ENCODE results near the gene KIF5C.
"Not testable (repeated sequence)": the region's sequence is repeated elsewhere in the genome, so short reads cannot be mapped to it uniquely, and the experiment has no call there.

The KIF5C gene

GRCh38 chr2:148874868-148875341 is at the start of gene KIF5C:
KIF5C (plus strand) TSS chr2:148875227; CDS start chr2:148875618, 391 bp downstream.
- in situ Hi-C loops (cut with MboI; ENCODE audit: low sequenced_read_pairs) = no loop called here

DNA sequence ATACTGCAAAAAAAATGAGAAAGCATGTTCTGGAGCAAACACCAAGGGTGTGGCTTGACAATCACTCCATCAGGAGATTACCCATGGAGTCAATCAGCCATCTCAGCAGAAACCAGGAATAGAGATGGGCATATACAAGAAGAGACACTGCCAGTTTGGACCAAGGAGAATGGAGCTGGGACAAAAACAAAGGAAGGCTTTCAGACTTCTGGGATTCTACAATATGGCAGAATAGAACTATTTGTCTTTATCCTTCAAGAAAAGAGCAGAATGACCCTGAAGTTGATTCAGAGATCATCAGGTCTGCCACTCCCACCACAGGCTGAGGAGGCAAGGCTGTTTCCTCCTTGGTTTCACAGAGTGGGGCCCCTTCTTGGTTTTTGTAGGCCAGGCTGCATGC is 48.2 kb upstream of the KIF5C start:
- in situ Hi-C loops (cut with MboI; ENCODE audit: low sequenced_read_pairs) = no loop called here

DNA sequence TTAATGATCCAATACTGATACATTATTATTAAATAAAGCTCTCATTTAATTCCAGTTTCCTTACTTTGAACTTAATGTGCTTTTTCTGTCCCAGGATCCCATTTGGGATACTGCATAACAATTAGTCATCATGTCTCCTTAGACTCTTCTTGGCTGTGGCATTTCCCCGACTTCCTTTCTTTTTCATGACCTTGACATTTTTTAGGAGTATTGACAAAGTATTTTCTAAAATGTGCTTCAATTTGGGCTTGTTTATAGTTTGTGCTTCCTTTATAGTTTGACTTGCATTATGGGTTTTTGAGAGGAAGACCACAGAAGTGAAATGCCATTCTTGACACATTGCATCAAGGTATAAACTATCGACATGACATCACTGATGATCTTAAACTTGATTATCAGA is 46.1 kb upstream of the KIF5C start:
- in situ Hi-C loops (cut with MboI; ENCODE audit: low sequenced_read_pairs) = no loop called here

- in situ Hi-C loops (cut with MboI; ENCODE audit: low sequenced_read_pairs) = no loop called here
Measured at GRCh38 chr2:148829618-148830017, 45.4 kb upstream of the KIF5C start.

DNA sequence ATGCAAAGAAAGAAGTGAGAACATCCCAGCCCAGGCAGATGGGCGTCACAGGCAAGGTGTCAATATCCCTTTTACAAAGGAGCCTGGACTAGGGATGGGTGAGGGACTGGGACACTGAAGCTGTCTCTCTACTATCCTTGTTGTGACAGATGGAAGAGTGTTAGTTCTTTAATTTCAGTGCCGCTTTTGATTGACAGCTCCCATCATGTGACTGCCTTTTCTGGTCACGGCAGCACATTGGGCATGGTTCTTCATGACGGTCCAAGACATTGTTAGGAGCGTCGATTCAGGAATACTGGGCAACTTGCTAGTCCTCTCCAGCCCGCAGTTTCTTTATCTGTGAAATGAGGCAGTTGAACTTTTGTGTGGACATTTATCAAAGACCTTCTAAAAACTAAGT is 42.4 kb upstream of the KIF5C start:
- in situ Hi-C loops (cut with MboI; ENCODE audit: low sequenced_read_pairs) = no loop called here

DNA sequence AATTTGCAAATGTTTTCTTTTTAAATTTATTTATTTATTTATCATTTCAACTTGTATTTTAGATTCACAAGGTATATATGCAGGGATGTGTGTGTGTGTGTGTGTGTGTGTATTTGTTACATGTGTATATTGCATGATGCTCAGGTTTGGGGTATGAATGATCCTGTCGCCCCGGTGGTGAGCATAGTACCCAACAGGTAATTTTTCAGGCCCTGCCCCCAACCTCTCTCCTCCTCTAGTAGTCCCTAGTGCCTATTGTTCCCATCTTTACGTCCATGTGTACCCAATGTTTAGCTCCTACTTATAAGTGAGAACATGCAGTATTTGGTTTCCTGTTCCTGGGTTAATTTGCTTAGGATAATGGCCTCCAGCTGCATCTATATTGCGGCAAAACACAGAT is 33.0 kb upstream of the KIF5C start:
- in situ Hi-C loops (cut with MboI; ENCODE audit: low sequenced_read_pairs) = no loop called here

DNA sequence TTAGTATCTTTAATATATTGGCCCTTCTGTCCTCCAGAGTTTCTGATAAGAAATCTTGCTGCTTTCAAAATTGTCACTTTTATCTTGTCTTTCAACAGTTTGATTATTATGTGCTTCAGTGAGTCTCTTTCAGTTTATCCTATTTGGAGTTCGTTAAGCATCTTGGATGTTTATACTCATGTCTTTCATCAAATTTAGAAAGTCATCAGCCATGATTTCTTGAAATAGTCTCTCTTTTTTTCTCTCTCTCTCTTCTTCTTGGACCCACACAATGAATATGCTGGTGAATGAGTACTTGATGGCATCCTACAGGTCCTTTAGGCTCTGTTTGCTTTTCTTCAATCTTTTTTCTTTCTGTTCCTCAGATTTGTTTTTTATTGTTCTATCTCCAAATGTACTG is 26.9 kb upstream of the KIF5C start:
- in situ Hi-C loops (cut with MboI; ENCODE audit: low sequenced_read_pairs) = no loop called here

DNA sequence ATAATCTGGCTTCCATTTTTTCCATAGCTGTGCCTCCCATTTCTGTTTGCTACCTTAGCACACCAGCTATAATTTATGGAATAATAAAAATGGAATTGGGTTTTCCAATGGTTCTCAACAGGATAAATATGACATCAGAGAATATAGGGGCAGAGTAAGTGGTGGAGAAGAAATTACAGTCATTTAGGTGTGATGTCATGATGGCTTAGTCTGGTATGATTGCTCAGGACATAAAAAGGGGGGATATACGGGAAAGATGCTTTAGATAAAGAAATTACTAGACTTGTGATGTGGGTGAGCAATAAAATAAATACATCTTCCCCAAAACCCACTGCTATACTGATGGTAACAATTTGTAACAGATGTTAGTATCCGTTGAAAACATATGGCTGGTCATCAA is 21.6 kb upstream of the KIF5C start:
- in situ Hi-C loops (cut with MboI; ENCODE audit: low sequenced_read_pairs) = no loop called here

DNA sequence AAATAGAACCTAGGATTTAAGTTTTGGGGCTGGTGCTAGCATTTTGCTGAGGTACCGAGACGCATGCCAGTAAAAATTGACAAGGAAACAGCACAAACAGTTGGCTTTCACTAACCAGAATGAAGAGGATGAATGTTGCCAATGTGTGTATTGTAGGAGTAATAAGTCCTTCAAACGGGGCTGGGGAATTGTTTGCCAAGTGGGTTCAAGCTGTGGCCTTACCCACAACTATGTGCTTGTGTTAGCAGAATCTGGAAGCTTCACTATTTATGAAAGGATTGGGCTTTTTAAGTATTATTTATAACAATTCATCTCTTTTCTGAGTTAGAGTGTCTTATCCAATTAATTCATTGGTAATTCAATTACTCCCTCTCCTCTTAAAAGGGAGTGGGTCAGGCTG is 15.0 kb upstream of the KIF5C start:
- in situ Hi-C loops (cut with MboI; ENCODE audit: low sequenced_read_pairs) = no loop called here

GRCh38 chr2:148861367-148861766 is 13.7 kb upstream of the KIF5C start:
- in situ Hi-C loops (cut with MboI; ENCODE audit: low sequenced_read_pairs) = no loop called here

DNA sequence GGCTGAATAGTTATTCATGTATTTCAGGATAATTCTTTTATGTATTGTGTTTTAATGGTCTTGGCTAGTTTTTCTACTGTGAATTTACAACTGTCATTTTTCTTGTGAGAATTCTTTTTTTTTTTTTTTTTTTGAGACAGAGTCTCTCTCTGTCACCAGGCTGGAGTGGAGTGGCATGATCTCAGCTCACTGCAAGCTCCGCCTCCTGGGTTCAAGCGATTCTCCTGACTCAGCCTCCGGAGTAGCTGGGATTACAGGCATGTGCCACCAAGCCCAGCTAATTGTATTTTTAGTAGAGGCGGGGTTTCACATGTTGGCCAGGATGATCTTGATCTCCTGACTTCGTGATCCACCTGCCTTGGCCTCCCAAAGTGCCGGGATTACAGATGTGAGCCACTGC is 12.5 kb upstream of the KIF5C start:
- in situ Hi-C loops (cut with MboI; ENCODE audit: low sequenced_read_pairs) = not testable (repeated sequence)

GRCh38 chr2:148865512-148865911 is 9.5 kb upstream of the KIF5C start:
- in situ Hi-C loops (cut with MboI; ENCODE audit: low sequenced_read_pairs) = no loop called here

DNA sequence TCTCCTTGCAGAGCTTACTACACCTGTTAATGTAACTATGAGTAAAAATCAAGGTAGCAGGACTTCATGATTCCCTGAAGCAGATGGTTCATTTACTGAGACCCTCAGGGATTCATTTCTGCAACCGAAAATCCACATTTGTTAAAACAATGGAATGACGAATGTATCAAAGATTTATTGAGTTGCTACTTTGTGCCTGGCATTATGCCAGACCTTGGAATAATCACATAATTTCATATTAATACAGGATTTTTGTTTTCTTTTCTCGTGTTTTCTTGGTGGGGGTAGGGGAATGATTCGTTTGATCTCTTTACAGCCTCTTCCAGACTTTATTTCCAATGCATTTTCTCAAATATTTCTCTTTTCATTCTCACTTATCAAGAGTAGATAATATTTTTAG is 8.9 kb upstream of the KIF5C start:
- in situ Hi-C loops (cut with MboI; ENCODE audit: low sequenced_read_pairs) = no loop called here

DNA sequence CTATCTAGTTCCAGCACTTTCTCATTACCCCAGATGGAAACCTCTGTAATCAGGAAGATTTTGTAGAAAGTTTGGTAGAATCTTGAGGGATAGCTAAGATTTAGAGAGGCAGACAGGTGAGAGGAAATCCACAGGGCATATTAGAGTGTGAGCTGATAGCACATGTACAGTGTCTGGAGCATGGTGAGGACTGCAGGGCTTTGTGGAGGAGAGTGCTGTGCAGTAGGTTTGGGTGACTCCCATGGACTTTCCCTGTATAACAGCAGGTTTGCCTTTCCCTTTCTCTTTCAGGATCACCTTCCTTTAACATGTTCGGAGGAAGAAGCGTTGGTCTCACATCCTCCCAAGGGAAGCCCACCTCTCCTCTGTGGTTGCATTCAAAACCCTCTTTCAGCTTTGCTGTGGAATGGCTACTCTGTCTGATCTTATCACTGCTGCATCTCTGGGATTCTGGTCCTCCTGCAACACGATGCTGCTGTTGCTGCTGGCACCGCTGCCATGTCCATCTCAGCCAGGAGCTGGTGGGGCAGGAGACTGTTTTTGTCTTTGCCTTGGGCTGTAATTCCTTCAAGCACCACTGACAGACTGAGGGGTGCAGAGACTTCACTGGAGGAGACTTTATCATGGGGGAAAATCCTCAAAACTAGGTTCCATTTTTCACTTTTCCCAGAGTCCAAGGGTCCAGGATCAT is 7.8 kb upstream of the KIF5C start:
- in situ Hi-C loops (cut with MboI; ENCODE audit: low sequenced_read_pairs) = no loop called here

DNA sequence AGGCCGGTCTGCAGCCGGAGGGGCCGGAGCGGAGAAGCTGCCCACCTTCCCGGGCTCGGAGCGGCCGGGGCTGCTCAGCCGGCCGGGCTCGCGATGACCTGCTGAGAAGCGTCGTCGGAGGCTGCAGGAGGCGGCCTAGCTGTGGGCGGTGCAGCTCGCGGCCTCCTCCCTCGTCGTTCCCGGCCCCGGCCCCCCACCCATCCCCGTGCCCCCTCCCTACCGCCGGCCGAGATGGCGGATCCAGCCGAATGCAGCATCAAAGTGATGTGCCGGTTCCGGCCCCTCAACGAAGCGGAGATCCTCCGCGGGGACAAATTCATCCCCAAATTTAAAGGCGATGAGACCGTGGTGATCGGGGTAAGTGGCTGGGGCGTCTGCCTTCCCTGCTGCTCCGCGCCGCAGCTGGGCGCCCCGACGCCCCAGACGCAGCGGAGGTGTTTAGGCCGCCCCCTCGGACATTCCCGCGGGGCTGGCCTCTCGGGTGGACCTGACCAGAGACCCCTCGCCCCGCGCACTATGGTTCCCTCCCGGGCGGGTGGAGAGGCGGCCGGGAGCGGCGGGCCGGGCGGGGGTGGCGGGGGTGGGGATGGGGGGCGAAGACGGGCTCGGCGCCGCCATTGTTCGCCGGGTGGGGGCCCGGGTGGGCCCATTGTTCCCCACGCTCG is 492 bp downstream of the KIF5C start:
- in situ Hi-C loops (cut with MboI; ENCODE audit: low sequenced_read_pairs) = no loop called here

DNA sequence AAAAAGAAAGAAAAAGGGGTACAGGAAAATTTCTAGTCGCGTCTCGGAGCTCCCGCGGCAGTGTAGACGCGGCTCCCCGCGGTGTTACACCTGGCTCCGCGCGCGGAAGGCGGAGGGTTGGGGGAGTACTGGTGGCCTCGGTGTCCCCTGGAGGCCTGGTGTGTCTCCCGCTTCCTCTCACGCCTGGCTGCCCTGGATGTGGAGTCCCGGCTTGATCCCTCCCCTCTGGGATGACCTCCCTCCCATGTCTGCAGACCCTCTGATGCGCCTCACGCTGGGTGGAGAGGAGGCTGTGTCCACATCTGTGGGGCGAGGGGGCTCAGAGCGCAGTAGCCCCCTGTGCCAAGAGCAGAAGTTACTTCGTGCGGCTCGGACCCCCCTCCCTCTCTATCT is 1.2 kb downstream of the KIF5C start:
- in situ Hi-C loops (cut with MboI; ENCODE audit: low sequenced_read_pairs) = no loop called here

DNA sequence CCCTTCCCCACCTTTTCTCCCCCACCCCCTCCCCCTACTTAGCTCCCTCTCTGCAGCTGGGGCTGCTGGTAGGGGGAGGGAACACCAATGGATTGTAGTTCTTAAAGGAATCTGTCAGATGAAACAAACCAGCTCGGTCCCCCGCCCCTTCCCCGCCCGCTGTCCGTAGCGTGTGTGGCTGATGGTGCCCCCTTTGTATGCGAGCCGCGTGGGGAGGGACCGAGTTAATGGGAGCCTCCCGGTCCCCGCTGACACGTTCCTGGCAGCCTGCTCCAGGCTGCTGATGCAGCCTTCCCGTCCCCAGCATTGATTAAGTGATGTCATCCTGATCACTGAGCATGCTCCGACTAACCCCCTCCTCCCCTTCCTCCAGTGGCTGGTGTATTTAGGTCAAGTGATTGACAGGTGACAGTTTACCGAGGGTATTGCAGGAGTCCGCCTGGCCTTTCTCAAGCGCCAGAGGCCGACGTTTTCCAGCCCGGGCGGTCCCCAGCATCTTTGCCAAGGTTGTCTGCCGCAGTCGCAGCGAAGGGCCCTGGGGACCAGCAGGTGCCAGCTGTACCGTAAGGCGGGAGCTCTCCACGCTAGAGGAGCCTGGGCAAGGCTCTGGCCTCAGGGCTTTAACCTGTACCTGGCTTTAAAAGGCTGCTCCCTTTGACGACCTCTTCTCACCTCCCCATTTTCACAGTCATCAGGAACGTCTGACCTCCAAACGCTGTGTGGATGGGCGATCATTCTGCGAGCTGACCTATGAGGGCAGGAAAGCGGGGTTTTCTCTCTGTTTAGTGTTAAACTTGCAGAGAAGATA is 1.8 kb downstream of the KIF5C start:
- in situ Hi-C loops (cut with MboI; ENCODE audit: low sequenced_read_pairs) = no loop called here

- in situ Hi-C loops (cut with MboI; ENCODE audit: low sequenced_read_pairs) = no loop called here
Measured at GRCh38 chr2:148877403-148877740, 2.3 kb downstream of the KIF5C start.

- in situ Hi-C loops (cut with MboI; ENCODE audit: low sequenced_read_pairs) = no loop called here
Measured at GRCh38 chr2:148880636-148881035, 5.6 kb downstream of the KIF5C start.

- in situ Hi-C loops (cut with MboI; ENCODE audit: low sequenced_read_pairs) = no loop called here
Measured at GRCh38 chr2:148882051-148882450, 7.0 kb downstream of the KIF5C start.

- in situ Hi-C loops (cut with MboI; ENCODE audit: low sequenced_read_pairs) = no loop called here
Measured at GRCh38 chr2:148885209-148885608, 10.2 kb downstream of the KIF5C start.

- in situ Hi-C loops (cut with MboI; ENCODE audit: low sequenced_read_pairs) = no loop called here
Measured at GRCh38 chr2:148885988-148886387, 11.0 kb downstream of the KIF5C start.

All from HL-60/S4 treated with phorbol 12-myristate 13-acetate at 8.2 ng/mL for 4 days and 3 days (cell line).